GM23338 (cell line): Measurements from ENCODE around the gene TMEM87B. TPM values are rescaled to one million over a fixed set of nuclear protein-coding genes. Genes with fewer than 3 reads are reported as not detected.

Source experiments
- ATAC-seq: fragments of 200-7000 bp; cut with Tn5 transposase; 3 replicates; pipeline ENCODE4 v1.9.1; 2020
- DNase-seq: peaks from one replicate; pipeline ENCODE4 v3.0.0-alpha.2; 2015; ENCODE audit warnings: low spot score
- H2AFZ ChIP-seq: fragments of 200-600 bp; sonication (generic); 2 replicates; pipeline ENCODE4 v1.8.0; 2016; ENCODE audit warnings: antibody characterized with exemption, mild to moderate bottlenecking, moderate library complexity
- H3F3A ChIP-seq: fragments of 200-600 bp; sonication (generic); replicated peaks from 2 replicates; pipeline ENCODE4 v1.8.0; 2017; ENCODE audit warnings: antibody characterized with exemption, mixed run types, low read depth
- H3K27ac ChIP-seq: fragments of 200-600 bp; sonication (generic); 2 replicates; pipeline ENCODE4 v1.6.1; 2016; ENCODE audit warnings: low read depth
- H3K27me3 ChIP-seq: fragments of 200-600 bp; sonication (generic); 2 replicates; pipeline ENCODE4 v1.8.0; 2016; ENCODE audit warnings: mild to moderate bottlenecking, mixed run types, moderate library complexity; ENCODE audit not compliant: insufficient read depth
- H3K36me3 ChIP-seq: fragments of 200-600 bp; sonication (generic); 2 replicates; pipeline ENCODE4 v1.8.0; 2016; ENCODE audit warnings: mild to moderate bottlenecking; ENCODE audit not compliant: insufficient read depth
- H3K4me1 ChIP-seq: fragments of 200-600 bp; sonication (generic); 2 replicates; pipeline ENCODE4 v1.8.0; 2016; ENCODE audit warnings: mild to moderate bottlenecking, moderate library complexity; ENCODE audit not compliant: insufficient read depth
- H3K4me2 ChIP-seq: fragments of 200-600 bp; sonication (generic); 2 replicates; pipeline ENCODE4 v1.7.1; 2017; ENCODE audit warnings: mixed run types
- H3K4me3 ChIP-seq: fragments of 200-600 bp; sonication (generic); 2 replicates; pipeline ENCODE4 v1.6.1; 2016; ENCODE audit warnings: mixed run types
- H3K79me2 ChIP-seq: fragments of 200-600 bp; sonication (generic); replicated peaks from 2 replicates; pipeline ENCODE4 v1.8.0; 2017; ENCODE audit warnings: mild to moderate bottlenecking; ENCODE audit not compliant: insufficient read depth
- H3K9me2 ChIP-seq: fragments of 200-600 bp; sonication (generic); 2 replicates; pipeline ENCODE4 v1.8.0; 2017; ENCODE audit not compliant: insufficient read depth
- H4K20me1 ChIP-seq: fragments of 200-600 bp; sonication (generic); replicated peaks from 2 replicates; pipeline ENCODE4 v1.8.0; 2017; ENCODE audit warnings: mild to moderate bottlenecking; ENCODE audit not compliant: insufficient read depth
- H3K27ac Mint-ChIP-seq: 2 replicates; pipeline ENCODE4 v1.8.0; 2020; ENCODE audit warnings: inconsistent platforms, mild to moderate bottlenecking, moderate library complexity, mixed read lengths
- H3K27me3 Mint-ChIP-seq: 3 replicates; pipeline ENCODE4 v1.8.0; 2022; ENCODE audit warnings: low read depth, mild to moderate bottlenecking, moderate library complexity, mixed read lengths, inconsistent platforms; ENCODE audit not compliant: insufficient read depth, poor library complexity
- H3K36me3 Mint-ChIP-seq: 3 replicates; pipeline ENCODE4 v1.8.0; 2021; ENCODE audit warnings: low read depth, mild to moderate bottlenecking, inconsistent platforms, moderate library complexity, mixed read lengths
- H3K4me1 Mint-ChIP-seq: 3 replicates; pipeline ENCODE4 v1.8.0; 2020; ENCODE audit warnings: mild to moderate bottlenecking, inconsistent platforms, mixed read lengths
- H3K4me3 Mint-ChIP-seq: 3 replicates; pipeline ENCODE4 v1.8.0; 2021; ENCODE audit warnings: moderate library complexity, mild to moderate bottlenecking, inconsistent platforms, mixed read lengths
- H3K9me3 Mint-ChIP-seq: 3 replicates; pipeline ENCODE4 v1.8.0; 2020; ENCODE audit warnings: moderate library complexity, mild to moderate bottlenecking, inconsistent platforms, mixed read lengths
- CREB1 ChIP-seq: fragments of 250-450 bp; sonication (Bioruptor Pico); IDR thresholded peaks from 2 replicates; pipeline ENCODE4 v1.5.0; 2020; ENCODE audit warnings: low read depth, mild to moderate bottlenecking, moderate library complexity
- CTCF ChIP-seq, 2 experiments: fragments of 200-600 bp in 1 of 2; sonication (generic) in 1 of 2; conservative IDR thresholded peaks; 2 replicates each; pipeline versions ENCODE4 v1.5.1 to v1.6.1; 2016 to 2017; ENCODE audit warnings: antibody characterized with exemption in 2 of 2, low read depth in 2 of 2, mild to moderate bottlenecking in 2 of 2, moderate library complexity in 1 of 2
- ETS1 ChIP-seq: IDR thresholded peaks from 2 replicates; pipeline ENCODE4 v1.6.1; 2016; ENCODE audit warnings: antibody characterized with exemption
- EZH2 ChIP-seq: fragments of 200-600 bp; sonication (generic); IDR thresholded peaks from one replicate; pipeline ENCODE4 v1.8.0; 2017; ENCODE audit warnings: antibody characterized with exemption, mild to moderate bottlenecking, low read depth; ENCODE audit not compliant: unreplicated experiment
- EZH2phosphoT487 ChIP-seq: fragments of 200-600 bp; sonication (generic); IDR thresholded peaks from one replicate; pipeline ENCODE4 v1.8.1; 2018; ENCODE audit warnings: antibody characterized with exemption; ENCODE audit not compliant: unreplicated experiment
- JUNB ChIP-seq: IDR thresholded peaks from one replicate; pipeline ENCODE4 v1.6.1; 2016; ENCODE audit warnings: antibody characterized with exemption; ENCODE audit not compliant: unreplicated experiment
- NANOG ChIP-seq: IDR thresholded peaks from 2 replicates; pipeline ENCODE4 v1.6.1; 2016; ENCODE audit warnings: antibody characterized with exemption, borderline replicate concordance
- POLR2AphosphoS5 ChIP-seq: IDR thresholded peaks from 2 replicates; pipeline ENCODE4 v1.6.1; 2016; ENCODE audit warnings: antibody characterized with exemption, low read depth
- REST ChIP-seq: IDR thresholded peaks from one replicate; pipeline ENCODE4 v1.6.1; 2018; ENCODE audit warnings: antibody characterized with exemption; ENCODE audit not compliant: unreplicated experiment
- STAT1 ChIP-seq: IDR thresholded peaks from one replicate; pipeline ENCODE4 v1.6.1; 2016; ENCODE audit warnings: antibody characterized with exemption; ENCODE audit not compliant: unreplicated experiment
- ZNF114 ChIP-seq: fragments of 250-450 bp; sonication (Bioruptor Pico); IDR thresholded peaks from 2 replicates; pipeline ENCODE4 v1.5.0; 2020; ENCODE audit warnings: mild to moderate bottlenecking, moderate library complexity
- ZNF331 ChIP-seq: fragments of 250-450 bp; sonication (Bioruptor Pico); IDR thresholded peaks from 2 replicates; pipeline ENCODE4 v1.5.0; 2020; ENCODE audit warnings: low read depth, mild to moderate bottlenecking, moderate library complexity
- ZNF462 ChIP-seq: fragments of 250-450 bp; sonication (Bioruptor Pico); IDR thresholded peaks from 2 replicates; pipeline ENCODE4 v1.5.0; 2020; ENCODE audit warnings: mild to moderate bottlenecking, moderate library complexity
- polyA plus RNA-seq: library from polyadenylated mRNA; unstranded; fragments of >200 nt; fragmentation: Nextera tagmentation; extraction: Ambion mirVana; gene quantifications from 2 replicates; pipeline ENCODE4 v1.2.1, GENCODE V29; 2016
- total RNA-seq: library from RNA; depleted of rRNA; stranded (reverse); fragments of >200 nt; shearing (Covaris generic); gene quantifications from 2 replicates; pipeline ENCODE4 v1.2.3, GENCODE V29; 2014

Gene TMEM87B
- total and polyA plus RNA-seq, 2 experiments from 2014 or later: 7.0 to 15.4 TPM

- no peak overlapping the region for H3K27ac ChIP-seq
- Mint-ChIP-seq H3K9me3 (no peaks in the 10 kb centered on the region), H3K4me1 (no peaks in the 10 kb centered on the region), H3K4me3 (no peak overlapping the region), H3K27ac (no peak overlapping the region), H3K27me3 (no peaks in the 10 kb centered on the region), H3K36me3 (peaks cover 9% of the 10 kb centered on the region)
- no peaks in the 10 kb centered on the region for H3K4me1 ChIP-seq
- no peak for ATAC-seq
- DNase-seq: no peak
- no peak overlapping the region for H3K4me2 ChIP-seq
- H3K27me3 ChIP-seq: no peaks in the 10 kb centered on the region
- no peaks in the 10 kb centered on the region for H3K9me2 ChIP-seq
- H3K79me2 ChIP-seq: no peaks in the 10 kb centered on the region
- H2AFZ ChIP-seq: no peak overlapping the region
- no peaks in the 10 kb centered on the region for H3F3A ChIP-seq
- no peaks in the 10 kb centered on the region for H3K36me3 ChIP-seq
- TF ChIP-seq EZH2: no peak
- TF ChIP-seq NANOG: no peak
- TF ChIP-seq REST: no peak
- TF ChIP-seq ZNF462 (CRISPR knock-in tag): no peak
- TF ChIP-seq CTCF (conservative IDR thresholded peaks at IDR 0.05; ENCODE audit: low read depth in 2 of 2): no peak
- no peak for TF ChIP-seq STAT1
- TF ChIP-seq POLR2AphosphoS5: no peak
- no peak for TF ChIP-seq ZNF331 (CRISPR knock-in tag)
- TF ChIP-seq ETS1: no peak
- no peak for TF ChIP-seq JUNB
- TF ChIP-seq CREB1 (CRISPR knock-in tag): no peak
- TF ChIP-seq ZNF114: no peak
- TF ChIP-seq EZH2phosphoT487: no peak
- H4K20me1 ChIP-seq: no peaks in the 10 kb centered on the region
- H3K4me3 ChIP-seq: no peak overlapping the region
These were observed 31.0 kb downstream of the TMEM87B start for GRCh38 chr2:112085916-112086669.
